Neutrophil (primary cell): ENCODE data around the gene WDR5B.

Experiments used
- H3K27ac ChIP-seq: fragments of 200-600 bp; sonication (generic); 2 replicates; pipeline ENCODE4 v1.5.1; 2016; ENCODE audit warnings: mild to moderate bottlenecking, moderate library complexity
- H3K27me3 ChIP-seq: fragments of 200-600 bp; sonication (generic); 2 replicates; pipeline ENCODE4 v1.6.0; 2016; ENCODE audit warnings: mild to moderate bottlenecking
- H3K36me3 ChIP-seq: fragments of 200-600 bp; sonication (generic); 2 replicates; pipeline ENCODE4 v1.5.1; 2017
- H3K4me1 ChIP-seq, 2 experiments: fragments of 200-600 bp in 1 of 2; sonication (generic) in 1 of 2; 1 replicate in 1 of 2; 2 replicates in 1 of 2; pipeline versions ENCODE4 v1.5.1 to v1.6.1; 2013 to 2016; ENCODE audit warnings: low read depth in 1 of 2, low read length in 1 of 2, mild to moderate bottlenecking in 1 of 2, moderate library complexity in 1 of 2; ENCODE audit not compliant: control insufficient read depth in 1 of 2, insufficient read depth in 1 of 2
- H3K4me3 ChIP-seq, 2 experiments: fragments of 200-600 bp in 1 of 2; sonication (generic) in 1 of 2; 1 replicate in 1 of 2; 2 replicates in 1 of 2; pipeline ENCODE4 v1.5.1; 2013 to 2016; ENCODE audit warnings: low read depth in 1 of 2, low read length in 1 of 2, mild to moderate bottlenecking in 1 of 2, moderate library complexity in 1 of 2
- H3K9me3 ChIP-seq: fragments of 200-600 bp; sonication (generic); 2 replicates; pipeline ENCODE4 v1.5.1; 2016
- TF ChIP-seq, protein P1 (sequence below): fragments of 200-600 bp; sonication (generic); IDR thresholded peaks from 2 replicates; pipeline ENCODE4 v1.5.1; 2016; ENCODE audit warnings: antibody characterized with exemption

WDR5B gene

DNA sequence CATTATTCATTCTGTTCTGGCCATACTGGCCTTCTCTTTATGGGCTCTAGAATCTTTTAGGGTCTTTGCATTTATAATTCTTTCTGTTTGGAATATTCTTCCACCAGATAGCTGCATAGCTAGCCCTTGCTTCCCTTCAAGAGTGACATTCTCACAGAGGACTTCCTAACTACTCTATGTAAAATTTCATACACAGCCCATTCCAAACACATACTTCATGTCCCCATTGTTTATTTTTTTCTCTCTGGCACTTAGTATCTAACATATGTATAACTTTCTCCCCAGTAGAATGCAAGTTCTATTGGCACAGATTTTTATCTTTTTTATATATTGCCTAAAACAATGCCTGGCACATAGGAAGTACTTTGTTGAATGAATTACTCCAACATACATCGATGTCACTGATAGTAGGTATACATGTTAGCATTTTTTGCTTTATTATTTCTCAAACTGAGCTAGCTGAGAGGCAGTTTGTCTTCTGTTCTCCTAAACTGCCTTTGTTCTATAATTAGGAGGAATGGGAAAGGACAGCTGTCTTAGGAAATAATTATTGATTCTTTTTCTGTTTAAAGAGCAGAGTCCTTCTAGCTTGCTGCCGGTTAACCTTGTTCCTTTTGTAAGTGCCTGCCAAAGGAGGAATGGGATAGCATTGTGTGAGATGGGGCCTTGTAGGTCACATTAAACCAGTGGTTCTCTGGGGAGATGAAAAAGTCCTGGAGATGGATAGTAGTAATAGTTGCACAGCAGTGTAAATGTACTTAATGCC is 24.0 kb downstream of the WDR5B start:
- H3K9me3 ChIP-seq = no peaks in the 10 kb centered on the region
- H3K36me3 ChIP-seq = peaks cover 4% of the 10 kb centered on the region
- no peak overlapping the region for H3K4me3 ChIP-seq
- TF ChIP-seq, protein P1, sequence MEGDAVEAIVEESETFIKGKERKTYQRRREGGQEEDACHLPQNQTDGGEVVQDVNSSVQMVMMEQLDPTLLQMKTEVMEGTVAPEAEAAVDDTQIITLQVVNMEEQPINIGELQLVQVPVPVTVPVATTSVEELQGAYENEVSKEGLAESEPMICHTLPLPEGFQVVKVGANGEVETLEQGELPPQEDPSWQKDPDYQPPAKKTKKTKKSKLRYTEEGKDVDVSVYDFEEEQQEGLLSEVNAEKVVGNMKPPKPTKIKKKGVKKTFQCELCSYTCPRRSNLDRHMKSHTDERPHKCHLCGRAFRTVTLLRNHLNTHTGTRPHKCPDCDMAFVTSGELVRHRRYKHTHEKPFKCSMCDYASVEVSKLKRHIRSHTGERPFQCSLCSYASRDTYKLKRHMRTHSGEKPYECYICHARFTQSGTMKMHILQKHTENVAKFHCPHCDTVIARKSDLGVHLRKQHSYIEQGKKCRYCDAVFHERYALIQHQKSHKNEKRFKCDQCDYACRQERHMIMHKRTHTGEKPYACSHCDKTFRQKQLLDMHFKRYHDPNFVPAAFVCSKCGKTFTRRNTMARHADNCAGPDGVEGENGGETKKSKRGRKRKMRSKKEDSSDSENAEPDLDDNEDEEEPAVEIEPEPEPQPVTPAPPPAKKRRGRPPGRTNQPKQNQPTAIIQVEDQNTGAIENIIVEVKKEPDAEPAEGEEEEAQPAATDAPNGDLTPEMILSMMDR = no peak
- no peak overlapping the region for H3K27ac ChIP-seq
- no peaks in the 10 kb centered on the region for H3K4me1 ChIP-seq
- no peaks in the 10 kb centered on the region for H3K27me3 ChIP-seq

DNA sequence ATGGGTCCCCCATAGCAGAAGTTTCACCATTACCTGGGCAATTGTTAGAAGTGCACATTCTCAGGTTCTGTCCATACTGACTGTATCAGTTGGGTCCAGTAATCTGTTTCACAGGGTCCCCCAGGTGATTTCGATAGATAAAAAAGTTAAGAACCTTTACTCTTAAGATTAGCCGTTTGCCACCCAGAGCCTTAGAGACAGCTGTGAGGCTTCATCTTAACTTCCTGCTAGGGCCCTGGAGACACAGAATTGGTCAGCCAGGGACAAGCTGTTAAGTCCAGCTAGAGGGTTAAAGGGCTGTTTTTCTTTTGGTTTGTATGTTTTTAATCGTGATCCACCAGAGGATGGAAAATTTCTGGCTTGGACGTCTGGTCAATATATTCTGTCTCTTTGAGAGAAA is 25.2 kb downstream of the WDR5B start:
- Histone ChIP-seq H3K4me1 (no peaks in the 10 kb centered on the region), H3K4me3 (no peak overlapping the region), H3K27ac (no peak overlapping the region), H3K27me3 (no peaks in the 10 kb centered on the region), H3K9me3 (no peaks in the 10 kb centered on the region), H3K36me3 (peaks cover 4% of the 10 kb centered on the region)
- TF ChIP-seq, protein P1 = no peak

DNA sequence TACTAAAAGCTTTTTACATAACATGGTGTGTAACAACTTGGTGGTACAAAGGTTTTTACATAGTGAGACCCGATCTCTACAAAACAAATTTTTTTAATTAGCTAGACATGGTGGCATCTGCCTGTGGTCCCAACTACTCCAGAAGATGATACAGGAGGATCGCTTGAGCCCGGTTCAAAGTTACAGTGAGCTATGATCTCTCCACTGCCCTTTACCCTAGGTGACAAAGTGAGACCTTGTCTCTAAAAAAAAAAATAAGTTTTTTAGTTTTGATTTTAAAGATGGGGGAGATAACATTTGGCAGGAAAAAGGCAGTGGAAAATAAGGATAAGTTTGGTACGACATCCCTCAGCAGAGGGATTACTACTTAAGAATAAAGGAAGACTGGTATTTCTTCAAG is 26.0 kb downstream of the WDR5B start:
- peaks cover under 1 to 3% of the 10 kb centered on the region in 2 experiments for H3K4me1 ChIP-seq
- TF ChIP-seq, protein P1 = no peak
- H3K36me3 ChIP-seq = peaks cover 4% of the 10 kb centered on the region
- H3K4me3 ChIP-seq = no peak overlapping the region
- no peak overlapping the region for H3K27ac ChIP-seq
- no peaks in the 10 kb centered on the region for H3K9me3 ChIP-seq
- no peaks in the 10 kb centered on the region for H3K27me3 ChIP-seq

DNA sequence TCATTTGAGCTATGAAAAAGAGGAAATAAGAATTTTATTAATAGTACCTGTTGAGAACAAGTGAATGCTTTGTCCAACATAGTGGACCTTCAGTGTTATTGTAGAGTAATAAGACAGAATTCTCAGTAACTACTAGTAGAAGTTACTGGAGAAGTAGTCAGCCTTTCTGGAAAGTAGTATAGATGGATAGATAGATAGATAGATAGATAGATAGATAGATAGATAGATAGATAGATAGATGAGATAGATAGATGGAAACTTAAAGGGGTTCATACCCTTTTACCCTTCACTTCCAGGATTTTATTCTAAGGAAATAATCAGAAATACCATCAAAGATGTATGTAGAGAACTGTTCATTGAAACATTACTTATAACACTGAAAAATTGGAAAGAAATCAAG is 26.7 kb downstream of the WDR5B start:
- Histone ChIP-seq H3K27ac (no peak overlapping the region), H3K4me3 (no peak overlapping the region), H3K27me3 (no peaks in the 10 kb centered on the region), H3K4me1 (peaks cover 7 to 10% of the 10 kb centered on the region in 2 experiments), H3K9me3 (no peaks in the 10 kb centered on the region), H3K36me3 (peaks cover 4% of the 10 kb centered on the region)
- TF ChIP-seq, protein P1 = no peak

DNA sequence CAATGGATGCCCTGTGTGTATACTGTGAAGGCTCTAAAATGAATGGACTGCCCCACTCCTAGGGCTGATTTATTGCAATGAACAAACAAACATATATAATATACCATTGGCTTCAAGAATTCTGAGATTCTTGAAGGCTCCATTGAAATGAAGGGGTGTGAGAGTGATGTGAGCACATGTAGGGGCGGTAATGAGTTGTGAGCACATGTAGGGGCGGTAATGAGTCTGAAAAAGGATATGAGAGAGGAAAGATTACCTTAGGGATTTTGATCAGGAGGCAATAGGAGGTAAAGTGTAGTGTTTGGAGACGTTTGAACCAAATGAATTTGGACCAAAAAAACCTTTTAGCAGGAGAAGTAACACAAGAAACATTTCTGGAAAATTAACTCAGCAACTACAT is 28.2 kb downstream of the WDR5B start:
- TF ChIP-seq, protein P1 = no peak
- no peak overlapping the region for H3K4me3 ChIP-seq
- H3K27me3 ChIP-seq = no peaks in the 10 kb centered on the region
- peaks cover 18 to 23% of the 10 kb centered on the region in 2 experiments for H3K4me1 ChIP-seq
- H3K9me3 ChIP-seq = no peaks in the 10 kb centered on the region
- H3K36me3 ChIP-seq = peaks cover 4% of the 10 kb centered on the region
- H3K27ac ChIP-seq = no peak overlapping the region
